ENCODE data around the gene OTOA. TPM values are rescaled to one million over a fixed set of nuclear protein-coding genes. Genes with fewer than 3 reads are reported as not detected.

OTOA gene
- total RNA-seq, 4 donors from 2014 or later, result not detected

DNA sequence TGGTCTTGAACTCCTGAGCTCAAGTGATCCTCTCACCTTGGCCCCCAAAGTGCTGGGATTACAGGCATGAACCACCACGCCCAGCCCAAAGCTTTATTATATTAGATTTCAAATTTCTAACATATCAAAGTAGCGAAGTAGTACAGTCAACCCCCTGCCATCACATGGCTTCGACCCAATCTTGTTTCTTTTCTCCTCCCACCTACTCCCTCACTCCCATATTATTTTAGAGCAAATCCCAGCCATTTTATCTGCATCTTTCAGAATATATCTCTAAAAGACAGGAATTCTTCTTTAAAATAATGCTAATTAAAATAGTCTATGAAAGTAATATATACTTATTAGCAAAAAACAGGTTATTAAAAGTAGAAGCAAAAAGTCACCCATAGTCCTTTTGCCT lies 12.3 kb upstream of the OTOA start:
- Histone ChIP-seq H3K27me3 (no peaks in the 10 kb centered on the region), H3K4me1 (peaks cover 0 to 15% (median 12%) of the 10 kb centered on the region in 4 donors), H3K9me3 (no peaks in the 10 kb centered on the region), H3K36me3 (peaks cover 0 to 14% (median 0%) of the 10 kb centered on the region in 3 donors), H3K4me3 (peak overlapping the region in 1 of 4 donors; percentile 11), H3K27ac (no peak overlapping the region)
- DNase-seq, result no peak
- TF ChIP-seq CTCF (IDR thresholded peaks at IDR 0.05), result no peak
- TF ChIP-seq POLR2A (IDR thresholded peaks at IDR 0.05), result no peak

GRCh38 chr16:21652453-21652852 lies 11.3 kb upstream of the OTOA start, which contains the start of gene IGSF6:
IGSF6 (minus strand) TSS chr16:21652608; CDS start chr16:21652598, 10 bp downstream.
- peaks cover 0 to 14% (median 0%) of the 10 kb centered on the region in 3 donors for H3K36me3 ChIP-seq
- H3K27me3 ChIP-seq, result no peaks in the 10 kb centered on the region
- peak within 1 kb of the TSS in 1 of 4 donors; percentile 26 for H3K27ac ChIP-seq
- DNase-seq, result no peak
- peaks cover 0 to 7% (median 6%) of the 10 kb centered on the region in 4 donors for H3K4me1 ChIP-seq
- peak within 1 kb of the TSS in 1 of 4 donors; percentile 11 for H3K4me3 ChIP-seq
- no peaks in the 10 kb centered on the region for H3K9me3 ChIP-seq
- TF ChIP-seq POLR2A (IDR thresholded peaks at IDR 0.05) (no peak), CTCF (IDR thresholded peaks at IDR 0.05) (no peak)

GRCh38 chr16:21653571-21653970 lies 10.2 kb upstream of the OTOA start:
- Histone ChIP-seq H3K27me3 (no peaks in the 10 kb centered on the region), H3K36me3 (peaks cover 0 to 14% (median 0%) of the 10 kb centered on the region in 3 donors), H3K27ac (peak overlapping the region in 1 of 4 donors; percentile 26), H3K4me3 (no peak overlapping the region), H3K4me1 (peaks cover 0 to 5% (median 0%) of the 10 kb centered on the region in 4 donors), H3K9me3 (no peaks in the 10 kb centered on the region)
- no peak for DNase-seq
- TF ChIP-seq POLR2A (IDR thresholded peaks at IDR 0.05) (no peak), CTCF (IDR thresholded peaks at IDR 0.05) (no peak)

DNA sequence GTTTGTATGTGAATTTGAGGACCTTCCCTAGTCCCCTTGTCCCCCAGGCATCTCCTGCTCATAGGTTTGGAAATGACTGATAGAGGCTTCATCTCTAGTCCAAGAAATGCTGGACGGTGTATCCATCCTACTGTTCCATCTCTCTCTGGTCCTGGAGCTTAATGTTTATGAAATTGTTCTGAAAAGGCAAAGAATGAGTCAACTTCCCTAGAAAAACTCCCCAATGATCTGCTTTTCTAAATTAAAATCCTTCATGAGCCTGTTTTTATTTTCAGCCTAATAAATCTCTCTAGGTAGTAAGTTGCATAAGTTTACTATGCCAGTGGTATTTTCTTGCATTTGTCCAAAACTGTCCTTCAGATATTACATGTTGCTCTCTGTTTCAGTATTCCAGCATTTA lies 9.3 kb upstream of the OTOA start:
- no peak for TF ChIP-seq CTCF (IDR thresholded peaks at IDR 0.05)
- Histone ChIP-seq H3K4me1 (peaks cover 0 to 5% (median 0%) of the 10 kb centered on the region in 4 donors), H3K27ac (no peak overlapping the region), H3K36me3 (peaks cover 0 to 14% (median 0%) of the 10 kb centered on the region in 3 donors), H3K9me3 (no peaks in the 10 kb centered on the region), H3K4me3 (no peak overlapping the region), H3K27me3 (no peaks in the 10 kb centered on the region)
- no peak for DNase-seq

DNA sequence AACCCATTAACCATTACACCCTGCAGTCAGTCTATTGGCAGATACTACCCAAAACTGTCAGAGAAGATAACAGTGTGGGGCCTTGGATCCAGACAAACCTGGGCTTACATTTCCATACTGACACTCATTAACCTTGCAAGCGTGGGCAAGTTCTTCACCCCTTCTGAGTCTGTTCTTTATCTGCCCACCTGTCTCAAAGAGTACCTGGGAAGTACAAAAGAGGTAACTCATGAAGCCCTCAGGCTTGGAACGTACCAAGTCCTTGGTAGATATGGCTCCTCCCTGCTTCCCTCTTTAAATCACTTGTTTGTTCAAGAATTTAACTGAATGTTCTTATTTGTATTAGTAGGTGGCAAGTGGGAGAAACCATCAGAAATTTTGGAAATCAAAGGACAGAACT lies 8.9 kb upstream of the OTOA start:
- Histone ChIP-seq H3K27me3 (no peaks in the 10 kb centered on the region), H3K9me3 (no peaks in the 10 kb centered on the region), H3K36me3 (peaks cover 0 to 14% (median 0%) of the 10 kb centered on the region in 3 donors), H3K4me1 (peaks cover 0 to 5% (median 0%) of the 10 kb centered on the region in 4 donors), H3K4me3 (no peak overlapping the region), H3K27ac (no peak overlapping the region)
- no peak for DNase-seq
- no peak for TF ChIP-seq CTCF (IDR thresholded peaks at IDR 0.05)
- no peak for TF ChIP-seq POLR2A (IDR thresholded peaks at IDR 0.05)
